ENCODE results near the gene SLC1A4. TPM values are rescaled to one million over a fixed set of nuclear protein-coding genes. Genes with fewer than 3 reads are reported as not detected.

SLC1A4 gene
- total RNA-seq, 2 donors from 2014 or later: 0.07 to 1.9 TPM

GRCh38 chr2:65024149-65024829 is 35.1 kb downstream of the SLC1A4 start:
- Histone ChIP-seq H3K27me3 (ENCODE audit: control insufficient read depth, insufficient read depth, low read length, poor library complexity, severe bottlenecking) (no peaks in the 10 kb centered on the region), H3K4me3 (ENCODE audit: low read length) (no peak overlapping the region), H3K36me3 (ENCODE audit: control insufficient read depth, insufficient read depth, low read length) (no peaks in the 10 kb centered on the region), H3K9me3 (ENCODE audit: control insufficient read depth, low read length) (no peaks in the 10 kb centered on the region), H3K9ac (ENCODE audit: extremely low read depth, low read length, poor library complexity, severe bottlenecking) (no peak overlapping the region), H3K4me1 (ENCODE audit: control insufficient read depth, insufficient read depth, low read length) (peaks cover 6% of the 10 kb centered on the region), H3K27ac (ENCODE audit: low read depth, low read length) (no peak overlapping the region)
- H3K4me3 Mint-ChIP-seq: no peak overlapping the region
- H3K9me3 Mint-ChIP-seq: no peaks in the 10 kb centered on the region
- H3K27ac Mint-ChIP-seq: no peak overlapping the region
- H3K36me3 Mint-ChIP-seq (ENCODE audit: low read depth): no peaks in the 10 kb centered on the region
- no peak for TF ChIP-seq CTCF (conservative IDR thresholded peaks at IDR 0.05)
- no peak for DNase-seq
- H3K4me1 Mint-ChIP-seq: peaks cover 16% of the 10 kb centered on the region
- H3K27me3 Mint-ChIP-seq (ENCODE audit: insufficient read depth): no peaks in the 10 kb centered on the region
- WGBS, 2 experiments (ENCODE audit: insufficient coverage in 1 of 2, insufficient read length in 1 of 2): 93 to 100% methylated on average over 4 to 7 of the region's 7 CpGs

- Histone ChIP-seq H3K4me1 (ENCODE audit: control insufficient read depth, insufficient read depth, low read length) (peaks cover 6% of the 10 kb centered on the region), H3K9ac (ENCODE audit: extremely low read depth, low read length, poor library complexity, severe bottlenecking) (no peak overlapping the region), H3K4me3 (ENCODE audit: low read length) (no peak overlapping the region), H3K27ac (ENCODE audit: low read depth, low read length) (no peak overlapping the region), H3K27me3 (ENCODE audit: control insufficient read depth, insufficient read depth, low read length, poor library complexity, severe bottlenecking) (no peaks in the 10 kb centered on the region), H3K9me3 (ENCODE audit: control insufficient read depth, low read length) (no peaks in the 10 kb centered on the region), H3K36me3 (ENCODE audit: control insufficient read depth, insufficient read depth, low read length) (no peaks in the 10 kb centered on the region)
- no peak overlapping the region for H3K4me3 Mint-ChIP-seq
- no peak overlapping the region for H3K27ac Mint-ChIP-seq
- no peak for TF ChIP-seq CTCF (conservative IDR thresholded peaks at IDR 0.05)
- 95 to 100% methylated on average over 5 to 8 of the region's 8 CpGs for WGBS, 2 experiments (ENCODE audit: insufficient coverage in 1 of 2, insufficient read length in 1 of 2)
- no peak for DNase-seq
- H3K27me3 Mint-ChIP-seq (ENCODE audit: insufficient read depth): no peaks in the 10 kb centered on the region
- peaks cover 16% of the 10 kb centered on the region for H3K4me1 Mint-ChIP-seq
- peaks cover 1% of the 10 kb centered on the region for H3K36me3 Mint-ChIP-seq (ENCODE audit: low read depth)
- no peaks in the 10 kb centered on the region for H3K9me3 Mint-ChIP-seq
Measured at GRCh38 chr2:65025453-65026123, 36.4 kb downstream of the SLC1A4 start.

- no peak overlapping the region for H3K9ac ChIP-seq (ENCODE audit: extremely low read depth, low read length, poor library complexity, severe bottlenecking)
- H3K4me3 ChIP-seq (ENCODE audit: low read length): no peak overlapping the region
- H3K4me3 Mint-ChIP-seq: no peak overlapping the region
- H3K36me3 Mint-ChIP-seq (ENCODE audit: low read depth): peaks cover 1% of the 10 kb centered on the region
- no peaks in the 10 kb centered on the region for H3K27me3 Mint-ChIP-seq (ENCODE audit: insufficient read depth)
- no peak overlapping the region for H3K27ac ChIP-seq (ENCODE audit: low read depth, low read length)
- no peak for DNase-seq
- no peaks in the 10 kb centered on the region for H3K9me3 Mint-ChIP-seq
- H3K36me3 ChIP-seq (ENCODE audit: control insufficient read depth, insufficient read depth, low read length): no peaks in the 10 kb centered on the region
- H3K27me3 ChIP-seq (ENCODE audit: control insufficient read depth, insufficient read depth, low read length, poor library complexity, severe bottlenecking): no peaks in the 10 kb centered on the region
- WGBS, 2 experiments (ENCODE audit: insufficient coverage in 1 of 2, insufficient read length in 1 of 2): 97 to 100% methylated on average over 4 to 8 of the region's 8 CpGs
- no peak for TF ChIP-seq CTCF (conservative IDR thresholded peaks at IDR 0.05)
- H3K4me1 Mint-ChIP-seq: peaks cover 15% of the 10 kb centered on the region
- no peak overlapping the region for H3K27ac Mint-ChIP-seq
- H3K9me3 ChIP-seq (ENCODE audit: control insufficient read depth, low read length): no peaks in the 10 kb centered on the region
- peaks cover 3% of the 10 kb centered on the region for H3K4me1 ChIP-seq (ENCODE audit: control insufficient read depth, insufficient read depth, low read length)
Measured at GRCh38 chr2:65026154-65026553, 37.0 kb downstream of the SLC1A4 start.
